WTC11 (cell line): Measurements from ENCODE around the gene AHSP. TPM values are rescaled to one million over a fixed set of nuclear protein-coding genes. Genes with fewer than 3 reads are reported as not detected.

Source experiments
- ATAC-seq: fragments of 200-7000 bp; cut with Tn5 transposase; 2 replicates; pipeline ENCODE4 v1.10.0; 2021; ENCODE audit warnings: mild to moderate bottlenecking, moderate library complexity
- CTCF ChIA-PET: fragments of 300-600 bp; sonication (Branson Sonifier 250); formaldehyde crosslinking; loops from one replicate; lab custom pipeline; 2021; ENCODE audit warnings: antibody characterized with exemption; lab: Charles Lee
- POLR2A ChIA-PET: fragments of 350-600 bp; sonication (Branson Sonifier 250); formaldehyde crosslinking; loops from one replicate; lab custom pipeline; 2021; ENCODE audit warnings: antibody characterized with exemption; lab: Charles Lee
- DNase-seq: peaks from one replicate; pipeline ENCODE4 v3.0.0; 2021; ENCODE audit warnings: low spot score
- H3K27ac Mint-ChIP-seq: 2 replicates; pipeline ENCODE4 v1.8.0; 2021; ENCODE audit warnings: mixed read lengths
- H3K27me3 Mint-ChIP-seq: 2 replicates; pipeline ENCODE4 v1.8.0; 2021; ENCODE audit warnings: low read depth, mild to moderate bottlenecking, moderate library complexity, mixed read lengths
- H3K36me3 Mint-ChIP-seq: 2 replicates; pipeline ENCODE4 v1.8.0; 2021; ENCODE audit warnings: mixed read lengths
- H3K4me1 Mint-ChIP-seq: 2 replicates; pipeline ENCODE4 v1.8.0; 2022; ENCODE audit warnings: mixed read lengths
- H3K4me3 Mint-ChIP-seq: 2 replicates; pipeline ENCODE4 v1.8.0; 2021; ENCODE audit warnings: mild to moderate bottlenecking, moderate library complexity, mixed read lengths
- H3K9me3 Mint-ChIP-seq: 2 replicates; pipeline ENCODE4 v1.8.0; 2021; ENCODE audit warnings: mixed read lengths
- ATF3 ChIP-seq: sonication (generic); formaldehyde crosslinking; conservative IDR thresholded peaks from 2 replicates; pipeline ENCODE4 v1.8.1; 2022; ENCODE audit warnings: mild to moderate bottlenecking, missing genetic modification reagents
- CTCF ChIP-seq: fragments of 200-600 bp; IDR thresholded peaks from 2 replicates; pipeline ENCODE4 v1.8.0; 2022; ENCODE audit warnings: antibody characterized with exemption
- FOXP4 ChIP-seq: sonication (generic); formaldehyde crosslinking; IDR thresholded peaks from 2 replicates; pipeline ENCODE4 v1.8.0; 2022; ENCODE audit warnings: mild to moderate bottlenecking, missing genetic modification reagents
- ZNF396 ChIP-seq: fragments of 250-450 bp; sonication (Bioruptor Pico); IDR thresholded peaks from 2 replicates; pipeline ENCODE4 v1.8.0; 2021; ENCODE audit warnings: mild to moderate bottlenecking, moderate library complexity, borderline replicate concordance
- ZNF532 ChIP-seq: fragments of 250-450 bp; sonication (Bioruptor Pico); IDR thresholded peaks from 2 replicates; pipeline ENCODE4 v1.9.0; 2021; ENCODE audit warnings: mild to moderate bottlenecking, borderline replicate concordance
- total RNA-seq: library from RNA; stranded (reverse); gene quantifications from 3 replicates; pipeline ENCODE4 v1.2.3, GENCODE V29; 2021

Gene AHSP
- total RNA-seq, 1 experiment from 2014 or later = 0.81 TPM

- POLR2A ChIA-PET = no interaction called here
These were observed 27.8 kb upstream of the AHSP start for GRCh38 chr16:31499928-31500327.

More at GRCh38 chr16:31499928-31500327, 27.8 kb upstream of the AHSP start:
- Mint-ChIP-seq H3K27me3 (no peaks in the 10 kb centered on the region), H3K4me1 (peaks cover 21% of the 10 kb centered on the region), H3K36me3 (peaks cover 10% of the 10 kb centered on the region), H3K9me3 (no peaks in the 10 kb centered on the region), H3K4me3 (no peak overlapping the region), H3K27ac (no peak overlapping the region)
- TF ChIP-seq CTCF (no peak), ATF3 (no peak), ZNF532 (CRISPR knock-in tag) (no peak), ZNF396 (CRISPR knock-in tag) (no peak), FOXP4 (CRISPR knock-in tag) (no peak)
- DNase-seq = no peak
- no peak for ATAC-seq
- CTCF ChIA-PET = interaction anchor here (1.2 to 1.9 kb wide), 2 partner anchors 11 to 23 kb away, joined by 3 to 12 read pairs; no protein-coding TSS in a partner anchor
